Osteoblast (primary cell): ENCODE measurements around the gene ERFL. TPM values are rescaled to one million over a fixed set of nuclear protein-coding genes. Genes with fewer than 3 reads are reported as not detected.

ENCODE experiments used
- DNase-seq: peaks from one replicate; pipeline ENCODE4 v3.0.0; 2011; ENCODE audit warnings: low spot score, mixed read lengths; ENCODE audit not compliant: insufficient read length; ENCODE audit errors: missing footprints
- H2AFZ ChIP-seq: 2 replicates; pipeline ENCODE4 v1.6.0; 2011; ENCODE audit warnings: mild to moderate bottlenecking, low read length
- H3K27ac ChIP-seq: 2 replicates; pipeline ENCODE4 v1.5.1; 2011; ENCODE audit warnings: mild to moderate bottlenecking, low read depth, low read length, moderate library complexity
- H3K27me3 ChIP-seq: 2 replicates; pipeline ENCODE4 v1.6.0; 2012; ENCODE audit warnings: mild to moderate bottlenecking, control low read depth, inconsistent platforms, low read length, moderate library complexity; ENCODE audit not compliant: insufficient read depth
- H3K36me3 ChIP-seq: 2 replicates; pipeline ENCODE4 v1.5.1; 2011; ENCODE audit warnings: mild to moderate bottlenecking, low read length, control low read depth, moderate library complexity; ENCODE audit not compliant: insufficient read depth
- H3K4me1 ChIP-seq: 2 replicates; pipeline ENCODE4 v1.5.1; 2011; ENCODE audit warnings: mild to moderate bottlenecking, low read length, control low read depth, moderate library complexity; ENCODE audit not compliant: insufficient read depth
- H3K4me2 ChIP-seq: 2 replicates; pipeline ENCODE4 v1.6.0; 2011; ENCODE audit warnings: mild to moderate bottlenecking, low read length; ENCODE audit not compliant: insufficient read depth
- H3K4me3 ChIP-seq: fragments of 200-600 bp; sonication (generic); 3 replicates; pipeline ENCODE4 v1.5.1; 2012; ENCODE audit warnings: mild to moderate bottlenecking, low read length, inconsistent platforms; ENCODE audit not compliant: insufficient read depth
- H3K79me2 ChIP-seq: 2 replicates; pipeline ENCODE4 v1.6.0; 2012; ENCODE audit warnings: mild to moderate bottlenecking, low read length, control low read depth, inconsistent platforms; ENCODE audit not compliant: insufficient read depth
- H3K9me3 ChIP-seq: 2 replicates; pipeline ENCODE4 v1.5.1; 2011; ENCODE audit warnings: low read depth, low read length, control low read depth
- H4K20me1 ChIP-seq: 2 replicates; pipeline ENCODE4 v1.6.0; 2012; ENCODE audit warnings: mild to moderate bottlenecking, low read length, control low read depth; ENCODE audit not compliant: insufficient read depth
- CTCF ChIP-seq: IDR thresholded peaks from 2 replicates; pipeline ENCODE4 v1.5.1; 2011; ENCODE audit warnings: mild to moderate bottlenecking, low read depth, low read length, moderate library complexity; ENCODE audit errors: extremely low read depth
- total RNA-seq: library from RNA; depleted of rRNA; stranded (reverse); fragments of >200 nt; gene quantifications from 2 replicates; pipeline ENCODE4 v1.2.3, GENCODE V29; 2012

Gene ERFL
- total RNA-seq, 1 donor, result under 0.01 TPM

GRCh38 chr19:41880329-41880708 is 47.9 kb downstream of the ERFL start:
- H2AFZ ChIP-seq, result no peak overlapping the region
- TF ChIP-seq CTCF, result no peak
- H3K9me3 ChIP-seq, result no peaks in the 10 kb centered on the region

GRCh38 chr19:41879670-41880328 is 48.5 kb downstream of the ERFL start:
- Histone ChIP-seq H3K9me3 (no peaks in the 10 kb centered on the region), H3K27ac (no peak overlapping the region), H4K20me1 (no peaks in the 10 kb centered on the region), H3K4me1 (peaks cover 8% of the 10 kb centered on the region), H3K4me3 (no peak overlapping the region), H3K4me2 (no peak overlapping the region), H3K27me3 (no peaks in the 10 kb centered on the region), H3K79me2 (peaks cover 6% of the 10 kb centered on the region), H2AFZ (no peak overlapping the region), H3K36me3 (no peaks in the 10 kb centered on the region)
- DNase-seq, result peak; percentile 32
- TF ChIP-seq CTCF, result no peak

More at GRCh38 chr19:41880329-41880708, 47.9 kb downstream of the ERFL start:
- Histone ChIP-seq H3K36me3 (no peaks in the 10 kb centered on the region), H3K79me2 (peaks cover 11% of the 10 kb centered on the region), H3K4me1 (peaks cover 12% of the 10 kb centered on the region), H3K27ac (no peak overlapping the region), H3K4me3 (no peak overlapping the region), H3K27me3 (no peaks in the 10 kb centered on the region), H3K4me2 (no peak overlapping the region), H4K20me1 (peaks cover 4% of the 10 kb centered on the region)
- DNase-seq, result peak; percentile 37

- Histone ChIP-seq H3K4me1 (peaks cover 4% of the 10 kb centered on the region), H3K4me3 (no peak overlapping the region), H3K9me3 (no peaks in the 10 kb centered on the region), H2AFZ (no peak overlapping the region), H3K4me2 (no peak overlapping the region), H3K27ac (no peak overlapping the region), H3K27me3 (no peaks in the 10 kb centered on the region), H3K36me3 (no peaks in the 10 kb centered on the region), H3K79me2 (no peaks in the 10 kb centered on the region), H4K20me1 (no peaks in the 10 kb centered on the region)
- no peak for TF ChIP-seq CTCF
- DNase-seq, result no peak
These were observed 49.2 kb downstream of the ERFL start for GRCh38 chr19:41879080-41879479.

GRCh38 chr19:41877916-41878905 is 50.0 kb downstream of the ERFL start:
- Histone ChIP-seq H3K9me3 (no peaks in the 10 kb centered on the region), H3K4me3 (no peak overlapping the region), H3K79me2 (no peaks in the 10 kb centered on the region), H3K27ac (no peak overlapping the region), H3K4me1 (no peaks in the 10 kb centered on the region), H3K4me2 (no peak overlapping the region), H4K20me1 (no peaks in the 10 kb centered on the region), H3K27me3 (no peaks in the 10 kb centered on the region), H3K36me3 (no peaks in the 10 kb centered on the region), H2AFZ (no peak overlapping the region)
- peak; percentile 65 for DNase-seq
- TF ChIP-seq CTCF, result no peak
